Right lobe of liver (tissue), 6 donors: Measurements from ENCODE around the gene FCGBP. TPM values are rescaled to one million over a fixed set of nuclear protein-coding genes. Genes with fewer than 3 reads are reported as not detected.
A peak's percentile ranks its signal among the peaks of the same experiment; 100 is the strongest.

Experiments used
- ATAC-seq, 4 donors: fragments of 200-7000 bp; cut with Tn5 transposase; one replicate each; pipeline ENCODE4 v1.9.1; 2020; ENCODE audit warnings: mild to moderate bottlenecking in 4 of 4, moderate library complexity in 4 of 4
- DNase-seq, 3 donors: peaks; one replicate each; pipeline ENCODE4 v3.0.0-alpha.2; 2020
- H3K27ac ChIP-seq, 3 donors: fragments of 200-600 bp; one replicate each; pipeline ENCODE4 v1.8.0; 2022
- H3K27me3 ChIP-seq, 2 donors: fragments of 200-600 bp; one replicate each; pipeline ENCODE4 v1.8.0; 2022
- H3K36me3 ChIP-seq, 4 donors: fragments of 200-600 bp; sonication (generic) in 1 of 4; one replicate each; pipeline versions ENCODE4 v1.5.1 to v1.8.0; 2017 to 2022; ENCODE audit warnings: control low read depth in 1 of 4
- H3K4me1 ChIP-seq, 4 donors: fragments of 200-600 bp; sonication (generic) in 1 of 4; one replicate each; pipeline versions ENCODE4 v1.5.1 to v1.8.0; 2017 to 2022; ENCODE audit warnings: control low read depth in 1 of 4
- H3K4me3 ChIP-seq, 3 donors: fragments of 200-600 bp; one replicate each; pipeline ENCODE4 v1.8.0; 2022
- H3K9me3 ChIP-seq, 4 donors: fragments of 200-600 bp; sonication (generic) in 1 of 4; one replicate each; pipeline versions ENCODE4 v1.5.1 to v1.8.0; 2017 to 2022; ENCODE audit warnings: control low read depth in 1 of 4
- POLR2A ChIP-seq: fragments of 450-650 bp; IDR thresholded peaks from one replicate; pipeline ENCODE4 v1.6.1; 2017; ENCODE audit warnings: antibody characterized with exemption, mild to moderate bottlenecking
- WGBS: methylation state at CpG from one replicate; pipeline ENCODE4 v1.1.6; 2018; ENCODE audit warnings: low coverage, low lambda C conversion rate; ENCODE audit not compliant: insufficient coverage; ENCODE audit errors: missing lambda C conversion rate; 5-methylcytosine and 5-hydroxymethylcytosine counted together
- intact Hi-C, 2 donors: fragments of 100-400 bp; cut with DNase I; formaldehyde crosslinking; loops; one replicate each; pipeline versions ENCODE4 v1.11.2 to v1.14.1; 2022
- total RNA-seq, 6 experiments: library from RNA; depleted of rRNA in 2 of 6; stranded (reverse); fragments of >200 nt in 2 of 6; fragmentation: NEBNext Ultra II Directional in 3 of 6; extraction: Animal tissue kit (Norgen Biotek cat#: 25700) in 3 of 6; gene quantifications; one replicate each; pipeline versions ENCODE4 v1.1.0 to v1.2.4, GENCODE V29; 2016 to 2023
- TF ChIP-seq, protein P1 (sequence below), 4 donors: fragments of 200-600 bp in 3 of 4; fragments of 450-650 bp in 1 of 4; IDR thresholded peaks; one replicate each; pipeline versions ENCODE4 v1.5.1 to v1.8.0; 2016 to 2022; ENCODE audit warnings: antibody characterized with exemption in 4 of 4, mild to moderate bottlenecking in 2 of 4
- donor health status: DM: no; HTN: yes; CAD: no.
- donor health status: DM: no; HTN: no; CAD: no.
- donor health status: DM: no; HTN: no; CAD: no.
- donor health status: DM: no; HTN: yes; CAD: no.
- donor health status: DM: no; HTN: yes; CAD: no.

Gene FCGBP
- total RNA-seq, 6 experiments from 2014 or later: 3.8 to 31.6 (median 3.9) TPM

DNA sequence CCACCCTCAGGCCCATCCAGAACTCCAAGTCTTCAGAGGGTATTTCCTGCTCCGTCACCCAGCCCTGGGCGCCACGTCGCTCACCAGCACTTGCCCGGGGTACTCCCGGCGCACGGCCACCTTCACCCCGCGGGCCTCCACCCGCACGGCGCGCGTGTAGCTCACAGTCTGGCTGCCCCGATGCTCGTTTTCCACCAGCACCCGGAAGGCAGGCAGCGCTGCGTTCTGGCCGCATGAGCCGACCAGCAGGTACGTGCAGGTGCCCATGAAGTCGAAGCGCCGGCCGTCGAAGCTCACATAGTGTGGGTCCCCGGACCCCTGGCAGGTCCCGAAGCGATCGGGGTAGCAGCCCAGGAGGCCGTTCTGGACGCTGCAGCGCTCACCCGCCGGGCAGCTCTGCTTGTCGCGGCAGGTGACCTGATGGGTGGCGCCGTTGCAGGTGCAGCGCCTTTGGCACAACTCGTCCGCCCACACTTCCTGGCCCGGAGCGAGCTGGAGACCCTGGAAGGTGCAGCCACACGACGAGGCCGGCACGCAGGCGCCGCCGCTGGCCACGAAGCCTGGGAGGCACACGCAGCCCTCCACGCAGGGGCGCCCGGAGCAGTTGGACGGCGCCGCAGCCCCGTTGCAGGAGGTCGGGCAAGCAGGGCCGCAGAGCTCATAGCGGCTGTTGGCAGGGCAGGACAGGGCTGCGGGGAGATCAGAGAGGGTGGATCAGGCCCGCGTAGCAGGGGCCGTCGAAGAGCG lies 19.2 kb downstream of the FCGBP start:
- H3K4me1 ChIP-seq: no peaks in the 10 kb centered on the region
- ATAC-seq: no peak
- H3K4me3 ChIP-seq: no peak overlapping the region

GRCh38 chr19:39913682-39914333 lies 20.6 kb downstream of the FCGBP start:
- no peak for TF ChIP-seq POLR2A
- TF ChIP-seq, protein P1, sequence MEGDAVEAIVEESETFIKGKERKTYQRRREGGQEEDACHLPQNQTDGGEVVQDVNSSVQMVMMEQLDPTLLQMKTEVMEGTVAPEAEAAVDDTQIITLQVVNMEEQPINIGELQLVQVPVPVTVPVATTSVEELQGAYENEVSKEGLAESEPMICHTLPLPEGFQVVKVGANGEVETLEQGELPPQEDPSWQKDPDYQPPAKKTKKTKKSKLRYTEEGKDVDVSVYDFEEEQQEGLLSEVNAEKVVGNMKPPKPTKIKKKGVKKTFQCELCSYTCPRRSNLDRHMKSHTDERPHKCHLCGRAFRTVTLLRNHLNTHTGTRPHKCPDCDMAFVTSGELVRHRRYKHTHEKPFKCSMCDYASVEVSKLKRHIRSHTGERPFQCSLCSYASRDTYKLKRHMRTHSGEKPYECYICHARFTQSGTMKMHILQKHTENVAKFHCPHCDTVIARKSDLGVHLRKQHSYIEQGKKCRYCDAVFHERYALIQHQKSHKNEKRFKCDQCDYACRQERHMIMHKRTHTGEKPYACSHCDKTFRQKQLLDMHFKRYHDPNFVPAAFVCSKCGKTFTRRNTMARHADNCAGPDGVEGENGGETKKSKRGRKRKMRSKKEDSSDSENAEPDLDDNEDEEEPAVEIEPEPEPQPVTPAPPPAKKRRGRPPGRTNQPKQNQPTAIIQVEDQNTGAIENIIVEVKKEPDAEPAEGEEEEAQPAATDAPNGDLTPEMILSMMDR (IDR thresholded peaks at IDR 0.05): no peak
- Histone ChIP-seq H3K4me1 (no peaks in the 10 kb centered on the region), H3K9me3 (no peaks in the 10 kb centered on the region), H3K27me3 (no peaks in the 10 kb centered on the region), H3K4me3 (no peak overlapping the region), H3K36me3 (no peaks in the 10 kb centered on the region), H3K27ac (no peak overlapping the region)
- no CpG with 5 or more reads among the region's 20 CpGs for WGBS
- intact Hi-C loops: no loop called here
- peak in 1 of 4 donors; percentile 50 for ATAC-seq
- no peak for DNase-seq

More for the DNA sequence above, 19.2 kb downstream of the FCGBP start:
- H3K27me3 ChIP-seq: no peaks in the 10 kb centered on the region
- 53% methylated on average over 8 of the region's 71 CpGs for WGBS
- intact Hi-C loops: no loop called here
- TF ChIP-seq, protein P1 (IDR thresholded peaks at IDR 0.05): no peak
- TF ChIP-seq POLR2A: no peak
- no peak for DNase-seq
- no peaks in the 10 kb centered on the region for H3K36me3 ChIP-seq
- H3K9me3 ChIP-seq: no peaks in the 10 kb centered on the region
- no peak overlapping the region for H3K27ac ChIP-seq

DNA sequence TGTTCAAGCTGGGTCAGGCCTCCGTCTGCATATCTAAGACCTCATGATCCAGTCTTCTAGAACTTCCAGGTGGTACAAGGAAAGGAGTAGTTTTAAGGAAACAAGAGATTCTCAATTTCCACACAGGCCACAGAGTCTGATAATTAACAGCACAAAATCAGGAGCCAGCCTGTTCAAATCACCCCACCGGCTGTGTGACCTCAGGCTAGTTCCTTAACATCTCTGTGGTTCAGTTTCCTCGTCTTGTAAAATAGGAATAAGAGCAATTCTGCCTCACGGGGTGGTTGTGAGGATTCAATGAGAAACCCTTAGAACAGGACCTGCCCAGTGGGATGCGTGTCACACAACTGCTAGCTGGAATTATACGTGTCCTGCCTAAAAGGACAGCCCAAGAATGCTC lies 25.6 kb downstream of the FCGBP start:
- DNase-seq: no peak

GRCh38 chr19:39906820-39907611 lies 27.4 kb downstream of the FCGBP start:
- H3K27me3 ChIP-seq: no peaks in the 10 kb centered on the region
- no peak for TF ChIP-seq POLR2A
- TF ChIP-seq, protein P1 (IDR thresholded peaks at IDR 0.05): no peak
- 92% methylated on average over 4 of the region's 5 CpGs for WGBS
- ATAC-seq (no peak), DNase-seq (peak in 1 of 3 donors; percentile 9)
- H3K9me3 ChIP-seq: no peaks in the 10 kb centered on the region
- intact Hi-C loops: no loop called here
- H3K4me1 ChIP-seq: no peaks in the 10 kb centered on the region
- no peaks in the 10 kb centered on the region for H3K36me3 ChIP-seq
- no peak overlapping the region for H3K4me3 ChIP-seq
- no peak overlapping the region for H3K27ac ChIP-seq

More for the DNA sequence above, 25.6 kb downstream of the FCGBP start:
- no peaks in the 10 kb centered on the region for H3K27me3 ChIP-seq
- TF ChIP-seq, protein P1 (IDR thresholded peaks at IDR 0.05): no peak
- no peak for TF ChIP-seq POLR2A
- H3K36me3 ChIP-seq: no peaks in the 10 kb centered on the region
- intact Hi-C loops: no loop called here
- no peaks in the 10 kb centered on the region for H3K4me1 ChIP-seq
- WGBS: 40% methylated on average over 2 of the region's 6 CpGs
- no peak for ATAC-seq
- no peaks in the 10 kb centered on the region for H3K9me3 ChIP-seq
- no peak overlapping the region for H3K4me3 ChIP-seq
- no peak overlapping the region for H3K27ac ChIP-seq
